Activated CD8-positive, alpha-beta memory T cell treated with anti-CD3 and anti-CD28 coated beads for 24 hours (primary cell): ENCODE data around the gene GPR153.
"Not testable (repeated sequence)": the region's sequence is repeated elsewhere in the genome, so short reads cannot be mapped to it uniquely, and the experiment has no call there.

ENCODE experiments used
- DNase-seq: peaks from one replicate; pipeline ENCODE4 v3.0.0-alpha.2; 2020

Gene GPR153

GRCh38 chr1:6222636-6223035, 38.3 kb downstream of the GPR153 start:
- no peak for DNase-seq

- DNase-seq = no peak
Measured at GRCh38 chr1:6221210-6221784, 39.6 kb downstream of the GPR153 start.

GRCh38 chr1:6220236-6220635, 40.7 kb downstream of the GPR153 start:
- DNase-seq = no peak

GRCh38 chr1:6219641-6220040, 41.3 kb downstream of the GPR153 start:
- DNase-seq = not testable (repeated sequence)

GRCh38 chr1:6218375-6219164, 42.3 kb downstream of the GPR153 start:
- DNase-seq = no peak

GRCh38 chr1:6212193-6212959, 48.5 kb downstream of the GPR153 start:
- no peak for DNase-seq

- no peak for DNase-seq
Measured at GRCh38 chr1:6211731-6212130, 49.2 kb downstream of the GPR153 start.

GRCh38 chr1:6210591-6211355, 50.1 kb downstream of the GPR153 start:
- DNase-seq = no peak

GRCh38 chr1:6209661-6210580, 51.0 kb downstream of the GPR153 start:
- DNase-seq = no peak

GRCh38 chr1:6208723-6209660, 51.9 kb downstream of the GPR153 start:
- DNase-seq = peak; percentile 63

- DNase-seq = no peak
Measured at GRCh38 chr1:6207921-6208320, 53.0 kb downstream of the GPR153 start.

GRCh38 chr1:6207075-6207885, 53.6 kb downstream of the GPR153 start:
- no peak for DNase-seq

GRCh38 chr1:6206520-6206855, 54.4 kb downstream of the GPR153 start:
- no peak for DNase-seq

- peak; percentile 85 for DNase-seq
Measured at GRCh38 chr1:6205849-6206519, 54.9 kb downstream of the GPR153 start, which contains the start of gene RNF207. TSS of gene RNF207 (plus strand) at chr1:6206119. CDS start at chr1:6206536, 417 bp downstream.

- DNase-seq = no peak
Measured at GRCh38 chr1:6202256-6202655, 58.6 kb downstream of the GPR153 start.

- DNase-seq = no peak
Measured at GRCh38 chr1:6200188-6200809, 60.6 kb downstream of the GPR153 start.

GRCh38 chr1:6199298-6200187, 61.4 kb downstream of the GPR153 start, which contains the start of gene RPL22:
TSS of gene RPL22 (minus strand) at chr1:6199595. CDS start at chr1:6199573, 22 bp downstream.
- DNase-seq = peak; percentile 96
